OCI-LY1 (cell line): ENCODE data around the gene PLA2G4B.

ENCODE experiments used
- CTCF ChIP-seq: fragments of 200-600 bp; sonication (generic), shearing (Covaris generic); IDR thresholded peaks from 2 replicates; pipeline ENCODE4 v1.5.1; 2017; ENCODE audit warnings: mild to moderate bottlenecking, antibody characterized with exemption, low read length, moderate library complexity, mixed read lengths
- EZH2 ChIP-seq: fragments of 200-600 bp; sonication (generic), shearing (Covaris generic); IDR thresholded peaks from 2 replicates; pipeline ENCODE4 v1.8.0; 2017; ENCODE audit warnings: borderline replicate concordance, mixed run types, mild to moderate bottlenecking, antibody characterized with exemption, low read length, moderate library complexity, mixed read lengths

DNA sequence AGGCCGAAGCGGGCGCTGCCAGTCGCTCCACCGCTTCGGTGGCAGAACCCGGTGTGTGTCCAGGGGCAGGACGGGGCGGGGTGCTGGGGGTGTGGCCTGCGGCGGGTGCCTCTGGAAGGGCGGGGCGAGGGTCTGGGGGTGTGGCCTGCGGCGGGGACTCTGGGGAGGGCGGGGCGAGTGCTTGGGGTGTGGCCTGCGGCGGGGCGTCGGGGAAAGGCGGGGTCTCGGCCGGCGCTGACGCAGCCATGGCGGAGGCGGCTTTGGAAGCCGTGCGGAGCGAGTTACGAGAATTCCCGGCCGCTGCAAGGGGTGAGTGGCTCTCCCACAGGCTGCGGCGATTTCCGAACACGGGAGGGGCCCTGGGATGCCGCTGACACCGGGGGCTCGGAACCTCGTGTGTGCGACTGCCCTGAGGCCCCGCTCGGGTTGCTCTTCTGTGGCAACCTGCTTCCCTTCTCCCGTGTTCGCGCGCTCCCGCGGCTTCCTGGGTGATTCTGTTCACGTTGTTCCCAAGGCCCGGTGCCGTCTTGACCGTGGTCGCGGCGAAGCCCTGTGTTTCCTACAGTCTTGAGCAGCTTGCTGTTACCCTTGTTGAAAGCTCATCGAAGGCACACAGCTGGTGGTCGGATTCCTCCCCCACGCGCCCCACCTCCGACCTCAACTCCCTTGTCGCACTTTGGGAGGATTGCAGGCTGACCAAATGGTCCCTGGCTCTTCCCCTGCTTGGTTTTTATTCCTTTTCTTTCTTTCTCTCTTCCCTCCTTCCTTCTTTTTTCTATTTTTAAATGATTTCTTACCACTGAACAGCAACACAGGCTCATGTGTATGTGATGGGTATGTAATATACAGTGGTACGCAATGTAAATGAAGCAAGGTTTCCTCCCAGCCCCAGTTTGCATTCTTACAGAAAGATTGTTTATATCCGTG is 10.5 kb upstream of the PLA2G4B start, which contains the start of gene JMJD7:
- TF ChIP-seq CTCF (no peak), EZH2 (no peak)
